Neural cell (in vitro differentiated cells): Measurements from ENCODE around the gene DENND4B. TPM values are rescaled to one million over a fixed set of nuclear protein-coding genes. Genes with fewer than 3 reads are reported as not detected.
A peak's percentile ranks its signal among the peaks of the same experiment; 100 is the strongest.

ENCODE experiments used
- H2AFZ ChIP-seq: fragments of 200-600, 300-800 bp; sonication (generic), shearing (Covaris generic); 2 replicates; pipeline ENCODE4 v1.6.0; 2014; ENCODE audit warnings: low read depth, mild to moderate bottlenecking, antibody characterized with exemption, low read length, moderate library complexity
- H3F3A ChIP-seq: fragments of 200-600 bp; shearing (Covaris generic); 2 replicates; pipeline ENCODE4 v1.6.1; 2016; ENCODE audit warnings: mild to moderate bottlenecking, moderate library complexity, mixed read lengths, antibody characterized with exemption, low read length; ENCODE audit not compliant: insufficient read depth, poor library complexity, severe bottlenecking
- H3K27ac ChIP-seq: fragments of 200-600, 300-800 bp; sonication (generic), shearing (Covaris generic); 2 replicates; pipeline ENCODE4 v1.5.1; 2014; ENCODE audit warnings: mild to moderate bottlenecking, low read length, moderate library complexity
- H3K27me3 ChIP-seq: fragments of 300-800, 200-600 bp; sonication (generic), shearing (Covaris generic); 2 replicates; pipeline ENCODE4 v1.6.0; 2014; ENCODE audit warnings: mild to moderate bottlenecking, low read depth, low read length, moderate library complexity; ENCODE audit not compliant: insufficient read depth
- H3K36me3 ChIP-seq: fragments of 300-800, 200-600 bp; sonication (generic), shearing (Covaris generic); 2 replicates; pipeline ENCODE4 v1.5.1; 2014; ENCODE audit warnings: mild to moderate bottlenecking, antibody characterized with exemption, low read length, moderate library complexity; ENCODE audit not compliant: insufficient read depth
- H3K4me2 ChIP-seq: fragments of 300-800, 200-600 bp; sonication (generic), shearing (Covaris generic); 2 replicates; pipeline ENCODE4 v1.6.0; 2014; ENCODE audit warnings: mild to moderate bottlenecking, low read length
- H3K4me3 ChIP-seq: fragments of 300-800, 200-600 bp; sonication (generic), shearing (Covaris generic); 2 replicates; pipeline ENCODE4 v1.5.1; 2014; ENCODE audit warnings: mild to moderate bottlenecking, low read length, moderate library complexity
- H3K79me2 ChIP-seq: fragments of 200-600 bp; shearing (Covaris generic); replicated peaks from 2 replicates; pipeline ENCODE4 v1.6.0; 2014; ENCODE audit warnings: mild to moderate bottlenecking, low read length, moderate library complexity; ENCODE audit not compliant: insufficient read depth
- H3K9ac ChIP-seq: fragments of 300-800, 200-600 bp; sonication (generic), shearing (Covaris generic); 2 replicates; pipeline ENCODE4 v1.6.1; 2016; ENCODE audit warnings: mild to moderate bottlenecking, low read length, mixed read lengths
- H3K9me2 ChIP-seq: fragments of 200-600 bp; shearing (Covaris generic); 2 replicates; pipeline ENCODE4 v1.6.1; 2016; ENCODE audit warnings: mild to moderate bottlenecking, low read length, mixed read lengths; ENCODE audit not compliant: insufficient read depth
- H3K9me3 ChIP-seq: fragments of 200-600, 300-800 bp; sonication (generic), shearing (Covaris generic); 2 replicates; pipeline ENCODE4 v1.6.1; 2016; ENCODE audit warnings: mild to moderate bottlenecking, mixed run types, low read length, moderate library complexity, mixed read lengths
- H4K20me1 ChIP-seq: fragments of 200-600 bp; shearing (Covaris generic); 2 replicates; pipeline ENCODE4 v1.6.1; 2016; ENCODE audit warnings: mild to moderate bottlenecking, mixed run types; ENCODE audit not compliant: insufficient read depth
- CTCF ChIP-seq: fragments of 450-650 bp; IDR thresholded peaks from 2 replicates; pipeline ENCODE4 v1.5.1; 2014; ENCODE audit warnings: antibody characterized with exemption, mild to moderate bottlenecking, moderate library complexity; ENCODE audit not compliant: poor library complexity, severe bottlenecking
- EP300 ChIP-seq: fragments of 450-650 bp; conservative IDR thresholded peaks from 2 replicates; pipeline ENCODE4 v1.6.1; 2014; ENCODE audit warnings: antibody characterized with exemption, mild to moderate bottlenecking, moderate library complexity; ENCODE audit not compliant: poor library complexity, severe bottlenecking
- EZH2 ChIP-seq: fragments of 200-600, 300-800 bp; shearing (Covaris generic), sonication (generic); IDR thresholded peaks from 2 replicates; pipeline ENCODE4 v1.6.1; 2014; ENCODE audit warnings: antibody characterized with exemption, low read length, borderline replicate concordance, mild to moderate bottlenecking; ENCODE audit not compliant: insufficient read depth, poor library complexity, severe bottlenecking
- MXI1 ChIP-seq: fragments of 450-650 bp; conservative IDR thresholded peaks from 2 replicates; pipeline ENCODE4 v1.6.1; 2014; ENCODE audit warnings: antibody characterized with exemption, mild to moderate bottlenecking; ENCODE audit not compliant: poor library complexity, severe bottlenecking
- POLR2AphosphoS5 ChIP-seq: IDR thresholded peaks from 2 replicates; pipeline ENCODE4 v1.6.1; 2012
- RAD21 ChIP-seq: fragments of 450-650 bp; conservative IDR thresholded peaks from 2 replicates; pipeline ENCODE4 v1.6.1; 2014; ENCODE audit warnings: antibody characterized with exemption, mild to moderate bottlenecking, moderate library complexity
- REST ChIP-seq: IDR thresholded peaks from 2 replicates; pipeline ENCODE4 v1.6.1; 2012; ENCODE audit warnings: borderline replicate concordance
- SMC3 ChIP-seq: fragments of 450-650 bp; conservative IDR thresholded peaks from 2 replicates; pipeline ENCODE4 v1.6.1; 2014; ENCODE audit warnings: antibody characterized with exemption, mild to moderate bottlenecking, moderate library complexity; ENCODE audit not compliant: poor library complexity
- TAF1 ChIP-seq: IDR thresholded peaks from 2 replicates; pipeline ENCODE4 v1.6.1; 2012; ENCODE audit warnings: low read depth
- polyA minus RNA-seq: library from RNA; depleted of rRNA, polyadenylated mRNA; stranded (reverse); fragments of >200 nt; gene quantifications from 2 replicates; pipeline ENCODE4 v1.2.3, GENCODE V29; 2014
- polyA plus RNA-seq: library from polyadenylated mRNA; depleted of rRNA; stranded (reverse); fragments of >200 nt; gene quantifications from 2 replicates; pipeline ENCODE4 v1.2.3, GENCODE V29; 2014

The DENND4B gene
- polyA plus RNA-seq (25.3 and 30.9 TPM in 2 replicates), polyA minus RNA-seq (28.0 and 28.7 TPM in 2 replicates)

GRCh38 chr1:153946622-153947241 is at the start of gene DENND4B:
TSS of gene DENND4B (minus strand) at chr1:153946718. CDS start at chr1:153944374, 2,344 bp downstream.
- no peaks in the 10 kb centered on the region for H3K9me2 ChIP-seq
- TF ChIP-seq CTCF (peak; percentile 82), EP300 (no peak), MXI1 (no peak), REST (no peak), RAD21 (peak; percentile 62), SMC3 (peak; percentile 75), EZH2 (no peak), TAF1 (no peak), POLR2AphosphoS5 (no peak)
- H3K4me3 ChIP-seq, result peak within 1 kb of the TSS; percentile 85
- peak within 1 kb of the TSS; percentile 18 for H2AFZ ChIP-seq
- H3K27ac ChIP-seq, result peak within 1 kb of the TSS; percentile 47
- H3K9ac ChIP-seq, result peak within 1 kb of the TSS; percentile 79
- no peaks in the 10 kb centered on the region for H4K20me1 ChIP-seq
- H3K9me3 ChIP-seq, result no peaks in the 10 kb centered on the region
- no peaks in the 10 kb centered on the region for H3K27me3 ChIP-seq
- H3K4me2 ChIP-seq, result peak within 1 kb of the TSS; percentile 67
- no peaks in the 10 kb centered on the region for H3F3A ChIP-seq
- H3K36me3 ChIP-seq, result no peaks in the 10 kb centered on the region
- H3K79me2 ChIP-seq, result peaks cover 4% of the 10 kb centered on the region

GRCh38 chr1:153995640-153996039 is 49.1 kb upstream of the DENND4B start:
- no peak overlapping the region for H3K4me3 ChIP-seq
- peaks cover 8% of the 10 kb centered on the region for H3K36me3 ChIP-seq
- H4K20me1 ChIP-seq, result no peaks in the 10 kb centered on the region
- H2AFZ ChIP-seq, result no peak overlapping the region
- no peaks in the 10 kb centered on the region for H3F3A ChIP-seq
- no peak overlapping the region for H3K27ac ChIP-seq
- H3K9ac ChIP-seq, result no peak overlapping the region
- no peaks in the 10 kb centered on the region for H3K9me2 ChIP-seq
- H3K27me3 ChIP-seq, result no peaks in the 10 kb centered on the region
- no peak for TF ChIP-seq EP300
- TF ChIP-seq EZH2, result no peak
- TF ChIP-seq TAF1, result no peak
- TF ChIP-seq REST, result no peak
- TF ChIP-seq POLR2AphosphoS5, result no peak
- no peak for TF ChIP-seq CTCF
- TF ChIP-seq SMC3, result no peak
- TF ChIP-seq RAD21, result no peak
- TF ChIP-seq MXI1, result no peak
- no peak overlapping the region for H3K4me2 ChIP-seq
- no peaks in the 10 kb centered on the region for H3K9me3 ChIP-seq
- peaks cover 14% of the 10 kb centered on the region for H3K79me2 ChIP-seq
